Right cardiac atrium (tissue), 5 donors: ENCODE results near the gene TMBIM4. TPM values are rescaled to one million over a fixed set of nuclear protein-coding genes. Genes with fewer than 3 reads are reported as not detected.

Experiments
- ATAC-seq, 2 donors: fragments of 200-7000 bp; cut with Tn5 transposase; one replicate each; pipeline versions ENCODE4 v1.8.0 to v1.9.1; 2020; ENCODE audit warnings: moderate library complexity in 2 of 2, mild to moderate bottlenecking in 1 of 2
- DNase-seq, 3 donors: peaks; one replicate each; pipeline ENCODE4 v3.0.0-alpha.2; 2020
- H3K27ac ChIP-seq: one replicate; pipeline ENCODE4 v1.5.1; 2013; ENCODE audit warnings: mild to moderate bottlenecking, low read length, control low read depth, moderate library complexity
- H3K27me3 ChIP-seq: one replicate; pipeline ENCODE4 v1.6.1; 2013; ENCODE audit not compliant: control insufficient read depth, insufficient read depth
- H3K4me1 ChIP-seq: one replicate; pipeline ENCODE4 v1.6.1; 2013; ENCODE audit warnings: low read length; ENCODE audit not compliant: control insufficient read depth, insufficient read depth
- H3K4me3 ChIP-seq: one replicate; pipeline ENCODE4 v1.5.1; 2013; ENCODE audit warnings: low read length, control low read depth
- H3K9me3 ChIP-seq: one replicate; pipeline ENCODE4 v1.6.1; 2013; ENCODE audit warnings: low read length; ENCODE audit not compliant: control insufficient read depth
- WGBS: extraction: QIAGEN DNeasy Blood & Tissue Kit; methylation state at CpG from one replicate; pipeline ENCODE4 v1.1.7; 2013; 5-methylcytosine and 5-hydroxymethylcytosine counted together
- intact Hi-C, 4 donors: fragments of 100-400 bp; cut with DNase I; formaldehyde crosslinking; loops; one replicate each; pipeline versions ENCODE4 v1.11.0 to v1.14.0; 2022 to 2023
- polyA plus RNA-seq: library from polyadenylated mRNA; stranded (reverse); fragments of 200-250 nt; gene quantifications from one replicate; pipeline ENCODE4 v1.2.3, GENCODE V29; 2013
- total RNA-seq, 4 donors: library from RNA; stranded (reverse); fragmentation: NEBNext Ultra II Directional; extraction: Animal tissue kit (Norgen Biotek cat#: 25700); gene quantifications; one replicate each; pipeline ENCODE4 v1.2.1, GENCODE V29; 2021
- donor health status: healthy with polysubstance abuse.
- donor health status: DM: no; HTN: yes; CAD: no.
- donor health status: DM: no; HTN: no; CAD: no.
- donor health status: DM: no; HTN: yes; CAD: no; lungs with severe emphysema.
- donor health status: DM: yes; HTN: yes; CAD: no.

TMBIM4 gene
- total and polyA plus RNA-seq, 5 donors = 86.4 to 178 (median 91.3) TPM

GRCh38 chr12:66159123-66159522, 10.7 kb downstream of the TMBIM4 start:
- peaks cover 4% of the 10 kb centered on the region for H3K4me1 ChIP-seq
- ATAC-seq = no peak
- intact Hi-C loops = no loop called here

GRCh38 chr12:66156654-66157053, 13.1 kb downstream of the TMBIM4 start:
- H3K4me3 ChIP-seq = no peak overlapping the region
- H3K9me3 ChIP-seq = no peaks in the 10 kb centered on the region
- intact Hi-C loops = no loop called here
- ATAC-seq (no peak), DNase-seq (no peak)
- H3K27ac ChIP-seq = no peak overlapping the region
- 96% methylated on average over 2 of the region's 2 CpGs for WGBS
- H3K4me1 ChIP-seq = peaks cover 2% of the 10 kb centered on the region
- no peaks in the 10 kb centered on the region for H3K27me3 ChIP-seq

More at GRCh38 chr12:66159123-66159522, 10.7 kb downstream of the TMBIM4 start:
- no peak overlapping the region for H3K4me3 ChIP-seq
- no peak overlapping the region for H3K27ac ChIP-seq
- no peak for DNase-seq
- H3K9me3 ChIP-seq = no peaks in the 10 kb centered on the region
- H3K27me3 ChIP-seq = no peaks in the 10 kb centered on the region

- Histone ChIP-seq H3K4me1 (peaks cover 2% of the 10 kb centered on the region), H3K27me3 (no peaks in the 10 kb centered on the region), H3K27ac (no peak overlapping the region), H3K4me3 (no peak overlapping the region), H3K9me3 (no peaks in the 10 kb centered on the region)
- intact Hi-C loops = no loop called here
- peak; percentile 39 to 51 for ATAC-seq
- DNase-seq = no peak
Measured at GRCh38 chr12:66154776-66155175, 15.0 kb downstream of the TMBIM4 start.

GRCh38 chr12:66152732-66153131, 17.1 kb downstream of the TMBIM4 start:
- WGBS = 63% methylated on average over 1 of the region's 1 CpG
- Histone ChIP-seq H3K4me3 (no peak overlapping the region), H3K27ac (no peak overlapping the region), H3K9me3 (no peaks in the 10 kb centered on the region), H3K27me3 (no peaks in the 10 kb centered on the region), H3K4me1 (peaks cover 2% of the 10 kb centered on the region)
- intact Hi-C loops = no loop called here
- ATAC-seq (no peak), DNase-seq (no peak)

- DNase-seq = peak; percentile 25 to 69 (median 48)
- Histone ChIP-seq H3K27me3 (no peaks in the 10 kb centered on the region), H3K4me3 (no peak overlapping the region), H3K9me3 (no peaks in the 10 kb centered on the region), H3K27ac (no peak overlapping the region), H3K4me1 (no peaks in the 10 kb centered on the region)
- 73% methylated on average over 5 of the region's 5 CpGs for WGBS
- ATAC-seq = peak; percentile 23 to 47
- intact Hi-C loops = no loop called here
Measured at GRCh38 chr12:66149702-66150398, 19.9 kb downstream of the TMBIM4 start.

DNA sequence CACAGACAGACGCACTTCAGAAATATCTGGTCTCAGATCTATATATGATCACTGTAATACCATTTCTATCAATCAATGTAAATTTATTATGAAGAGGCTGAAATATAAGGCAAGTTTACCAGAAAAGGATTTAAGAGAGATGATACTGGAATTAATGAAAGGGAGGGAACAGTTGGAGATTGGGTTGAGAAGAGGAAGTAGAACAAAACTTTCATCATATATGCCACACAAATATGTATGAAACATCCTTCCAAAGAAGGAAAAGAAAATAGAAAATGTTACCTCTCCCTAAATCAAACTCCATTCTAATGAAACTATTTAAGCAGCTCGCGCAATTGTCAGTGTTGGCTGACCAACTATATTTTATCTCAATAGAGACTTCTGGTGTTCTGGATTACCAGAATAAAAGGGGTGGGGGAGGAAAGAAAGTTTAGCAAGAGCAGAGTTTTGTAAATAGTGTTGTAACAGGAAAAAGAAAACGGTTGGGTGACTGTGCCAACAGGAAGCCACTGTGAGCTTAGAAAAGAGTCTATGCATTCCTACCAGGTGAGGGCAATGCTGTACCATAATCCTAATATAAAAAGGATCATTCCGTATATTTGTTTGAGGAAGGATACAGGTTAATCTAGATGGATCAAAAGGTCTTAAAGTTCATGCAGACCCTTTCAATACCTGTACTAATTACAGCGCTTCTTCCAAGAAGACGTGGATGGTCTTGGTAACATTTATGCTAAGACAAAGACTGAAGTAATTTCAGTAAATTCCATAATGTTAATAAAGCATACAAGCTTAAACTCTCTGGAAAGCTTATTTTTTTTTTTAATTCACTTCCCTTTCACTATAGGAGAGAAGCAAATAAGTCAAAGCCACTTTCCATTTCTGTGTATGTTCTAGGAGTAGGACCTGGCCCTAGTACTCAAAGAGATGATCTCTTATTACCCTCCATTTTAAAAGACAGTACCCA, 24.7 kb downstream of the TMBIM4 start:
- H3K4me1 ChIP-seq = peaks cover 6% of the 10 kb centered on the region
- intact Hi-C loops = no loop called here
- no peaks in the 10 kb centered on the region for H3K9me3 ChIP-seq
- no peaks in the 10 kb centered on the region for H3K27me3 ChIP-seq
- no peak overlapping the region for H3K4me3 ChIP-seq
- no peak overlapping the region for H3K27ac ChIP-seq
- ATAC-seq (peak; percentile 89 to 94), DNase-seq (peak in 2 of 3 donors; percentile 43 to 57)
- WGBS = 37% methylated on average over 7 of the region's 7 CpGs

GRCh38 chr12:66143868-66144267, 25.9 kb downstream of the TMBIM4 start:
- ATAC-seq = peak; percentile 54 to 69
- intact Hi-C loops = no loop called here
- 82% methylated on average over 1 of the region's 1 CpG for WGBS

GRCh38 chr12:66142826-66143225, 27.0 kb downstream of the TMBIM4 start:
- no peak overlapping the region for H3K4me3 ChIP-seq
- no peak for ATAC-seq
- H3K4me1 ChIP-seq = peaks cover 6% of the 10 kb centered on the region

More at GRCh38 chr12:66143868-66144267, 25.9 kb downstream of the TMBIM4 start:
- H3K27me3 ChIP-seq = no peaks in the 10 kb centered on the region
- no peaks in the 10 kb centered on the region for H3K9me3 ChIP-seq
- H3K4me3 ChIP-seq = no peak overlapping the region
- no peak overlapping the region for H3K27ac ChIP-seq
- no peak for DNase-seq
- H3K4me1 ChIP-seq = peaks cover 6% of the 10 kb centered on the region

DNA sequence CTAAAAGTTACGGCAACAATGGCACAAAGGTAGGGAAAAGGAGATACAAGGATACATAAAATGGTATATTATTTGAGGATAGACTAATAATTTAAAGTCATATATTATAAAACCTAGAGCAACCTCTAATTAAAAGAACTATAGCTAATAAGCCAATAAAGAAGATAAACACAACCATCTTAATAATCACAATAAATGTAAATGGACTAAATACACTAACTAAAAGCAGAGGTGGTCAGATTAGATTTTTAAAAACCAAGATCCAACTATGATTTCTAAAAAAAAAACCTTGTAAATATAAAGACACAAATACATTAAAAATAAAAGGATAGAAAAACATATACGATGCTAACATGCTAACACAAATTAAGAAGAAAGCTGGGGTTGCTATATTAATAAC, 28.5 kb downstream of the TMBIM4 start:
- intact Hi-C loops = no loop called here
- WGBS = 99% methylated on average over 2 of the region's 2 CpGs
- no peaks in the 10 kb centered on the region for H3K9me3 ChIP-seq
- no peaks in the 10 kb centered on the region for H3K27me3 ChIP-seq
- DNase-seq (no peak), ATAC-seq (no peak)
- peaks cover 6% of the 10 kb centered on the region for H3K4me1 ChIP-seq
- no peak overlapping the region for H3K4me3 ChIP-seq
- no peak overlapping the region for H3K27ac ChIP-seq

More at GRCh38 chr12:66142826-66143225, 27.0 kb downstream of the TMBIM4 start:
- no peak for DNase-seq
- intact Hi-C loops = no loop called here
- Histone ChIP-seq H3K9me3 (no peaks in the 10 kb centered on the region), H3K27me3 (no peaks in the 10 kb centered on the region), H3K27ac (no peak overlapping the region)

DNA sequence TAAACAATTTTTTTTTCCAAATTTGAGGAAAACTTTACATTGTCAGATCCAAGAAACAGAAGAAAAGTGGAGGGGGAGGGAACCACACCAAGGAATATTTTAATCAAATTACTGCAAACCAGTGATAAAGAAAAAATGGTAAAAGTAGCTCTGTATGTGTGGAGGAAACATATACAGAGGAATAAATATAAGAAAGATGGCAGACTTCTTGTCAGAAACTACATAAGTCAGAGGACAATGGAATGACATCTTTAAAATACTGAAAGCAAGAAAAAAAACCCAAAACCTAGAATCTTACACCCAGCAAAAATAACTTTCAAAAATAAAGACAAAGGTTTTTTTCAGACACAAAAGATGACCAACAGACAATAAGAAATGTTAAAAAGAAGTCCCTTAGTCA, 29.1 kb downstream of the TMBIM4 start:
- intact Hi-C loops = no loop called here
- ATAC-seq = no peak
- peaks cover 6% of the 10 kb centered on the region for H3K4me1 ChIP-seq
- no peak for DNase-seq
- H3K27me3 ChIP-seq = no peaks in the 10 kb centered on the region
- H3K9me3 ChIP-seq = no peaks in the 10 kb centered on the region
- H3K4me3 ChIP-seq = no peak overlapping the region
- H3K27ac ChIP-seq = no peak overlapping the region

DNA sequence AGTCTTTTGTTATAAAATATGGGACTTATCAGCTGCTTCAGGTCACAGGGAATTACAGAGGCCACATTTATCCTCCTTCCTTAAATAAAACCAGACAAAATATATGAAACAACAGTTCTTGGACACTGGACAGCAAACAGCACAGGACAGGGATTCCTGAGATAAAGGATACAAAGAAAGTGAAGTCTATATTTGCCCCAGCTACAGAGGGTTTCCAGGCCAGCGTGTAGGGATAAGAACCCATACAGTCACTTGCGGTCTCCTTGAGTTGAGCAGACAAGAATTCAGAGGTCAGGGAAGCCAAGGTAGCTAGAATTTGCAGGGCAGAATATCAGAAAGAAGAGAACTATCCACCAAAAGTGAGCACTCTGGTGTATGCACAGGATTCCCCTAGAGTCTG, 30.5 kb downstream of the TMBIM4 start:
- 73% methylated on average over 2 of the region's 2 CpGs for WGBS
- ATAC-seq = no peak
- no peak overlapping the region for H3K27ac ChIP-seq

More for the DNA sequence above, 30.5 kb downstream of the TMBIM4 start:
- Histone ChIP-seq H3K4me1 (peaks cover 5% of the 10 kb centered on the region), H3K9me3 (no peaks in the 10 kb centered on the region), H3K27me3 (no peaks in the 10 kb centered on the region), H3K4me3 (no peak overlapping the region)
- DNase-seq = no peak
- intact Hi-C loops = no loop called here
